NCI-H774 (cell line): Measurements from ENCODE around the gene ZRANB1.

Experiments used
- DNase-seq: peaks from one replicate; lab custom pipeline; 2025; lab: John Stamatoyannopoulos, UW

The ZRANB1 gene

DNA sequence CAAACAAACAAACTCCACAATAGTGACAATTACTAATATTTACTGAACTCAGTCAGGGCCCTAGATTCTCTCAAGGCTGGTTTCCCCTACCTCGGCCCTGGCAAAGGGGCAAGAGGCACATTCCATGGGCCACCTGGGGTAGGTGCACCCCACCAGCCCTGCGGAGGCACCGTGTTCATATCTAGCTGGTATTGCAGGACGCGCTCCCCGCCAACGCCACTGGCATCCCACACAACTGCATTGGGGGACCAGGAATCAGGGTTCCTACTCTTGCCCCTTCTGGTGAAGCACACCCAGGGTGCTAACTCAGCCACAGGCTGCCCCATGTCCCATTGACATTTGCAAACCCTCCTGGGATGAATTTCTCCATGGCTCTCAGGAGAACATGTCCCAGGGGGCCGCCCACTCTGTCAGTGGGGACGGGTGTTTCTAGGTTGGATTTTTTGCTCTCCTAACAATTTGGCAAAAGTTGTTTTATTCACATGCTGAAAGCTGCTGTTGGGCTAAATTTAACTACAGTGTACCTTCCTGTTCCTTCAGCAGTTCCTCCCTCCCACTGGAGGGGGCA lies 76.7 kb downstream of the ZRANB1 start:
- DNase-seq = no peak

DNA sequence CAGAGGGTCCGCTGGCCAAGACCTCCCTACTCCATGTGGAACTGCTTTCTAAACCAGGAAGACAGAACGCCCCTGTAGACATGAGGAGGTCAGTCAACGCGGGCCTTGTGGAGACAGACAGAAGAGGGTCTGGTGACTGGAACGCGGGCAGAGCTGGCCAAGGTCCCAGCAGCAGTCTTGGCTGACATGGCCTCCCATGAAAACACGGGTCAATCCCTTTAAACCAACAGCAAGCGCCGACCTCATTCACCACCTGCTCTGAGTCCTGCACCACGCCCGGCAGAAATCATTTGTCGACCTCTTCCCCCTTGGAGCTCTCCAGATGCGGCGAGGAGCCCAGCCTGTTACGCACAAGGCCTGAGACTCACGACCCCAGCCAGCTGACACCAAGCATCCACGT lies 78.5 kb downstream of the ZRANB1 start:
- DNase-seq = no peak

DNA sequence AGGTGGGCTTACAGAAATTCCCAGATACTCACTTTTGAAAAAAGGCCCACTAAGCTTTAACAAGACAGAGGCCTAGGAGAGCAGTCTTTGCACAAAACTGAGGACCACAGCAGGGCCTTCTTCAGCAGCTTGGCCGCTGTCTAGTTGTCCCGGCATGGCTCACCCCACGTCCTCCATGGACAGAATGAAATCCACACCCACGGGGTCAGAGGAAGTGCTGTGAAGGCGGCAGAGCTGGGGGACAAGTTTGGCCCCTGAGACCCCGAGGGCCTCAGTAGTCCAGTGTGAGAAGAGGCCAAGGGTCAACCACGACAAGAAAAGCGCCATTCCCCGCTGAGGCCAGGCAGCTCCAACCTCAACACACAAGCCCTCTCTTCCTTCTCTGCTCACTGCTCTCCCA lies 78.9 kb downstream of the ZRANB1 start:
- no peak for DNase-seq

DNA sequence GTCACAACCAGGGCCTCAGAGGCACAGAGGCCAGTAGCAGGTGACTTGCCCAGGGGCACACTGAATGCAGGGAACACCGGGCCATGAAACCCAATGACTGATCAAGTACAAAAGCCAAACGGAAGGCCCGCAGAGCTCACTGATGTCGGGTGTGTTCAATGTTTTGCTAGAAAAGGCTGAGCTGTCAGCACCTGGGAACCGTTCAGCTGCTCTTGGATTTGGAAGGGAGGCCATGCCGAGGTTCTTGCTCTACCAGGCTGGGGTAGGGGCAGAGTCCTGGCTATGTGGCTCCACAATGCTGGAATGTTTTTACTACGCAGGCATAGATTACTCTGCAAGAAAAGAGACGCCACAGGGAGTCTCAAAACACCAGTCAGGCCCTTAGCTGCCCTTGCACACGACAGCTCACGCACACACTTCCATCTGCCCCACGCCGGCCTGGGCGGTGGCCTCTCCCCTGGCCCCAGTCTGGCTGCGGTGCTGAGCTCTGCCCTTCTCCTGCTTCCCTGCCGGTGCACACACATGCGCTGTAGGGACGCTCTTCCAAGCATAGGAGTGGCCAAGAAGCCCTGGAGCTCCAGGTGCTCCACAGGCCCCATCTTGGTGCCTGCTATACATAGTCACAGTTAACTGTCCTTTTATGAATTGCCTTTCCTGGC lies 79.9 kb downstream of the ZRANB1 start:
- no peak for DNase-seq

DNA sequence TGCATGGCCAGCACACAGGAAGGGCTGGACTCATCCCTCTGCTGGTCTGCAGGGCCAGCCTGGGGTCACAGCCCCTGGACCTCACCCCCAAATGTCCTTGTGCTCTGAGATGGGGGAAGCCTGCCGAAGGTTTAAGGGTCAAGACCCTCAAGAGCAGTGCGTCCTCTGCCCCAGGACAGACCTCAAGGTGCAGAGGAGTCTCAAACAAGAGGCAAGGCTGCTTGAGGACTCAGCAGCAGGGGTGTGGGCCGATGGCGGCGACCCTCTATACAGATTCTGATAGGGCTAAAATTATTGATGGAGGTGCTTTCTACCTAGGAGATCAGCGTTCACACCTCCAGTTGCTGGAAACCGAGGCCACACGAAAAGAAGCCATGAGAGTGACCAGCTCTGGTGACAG lies 80.7 kb downstream of the ZRANB1 start:
- no peak for DNase-seq

DNA sequence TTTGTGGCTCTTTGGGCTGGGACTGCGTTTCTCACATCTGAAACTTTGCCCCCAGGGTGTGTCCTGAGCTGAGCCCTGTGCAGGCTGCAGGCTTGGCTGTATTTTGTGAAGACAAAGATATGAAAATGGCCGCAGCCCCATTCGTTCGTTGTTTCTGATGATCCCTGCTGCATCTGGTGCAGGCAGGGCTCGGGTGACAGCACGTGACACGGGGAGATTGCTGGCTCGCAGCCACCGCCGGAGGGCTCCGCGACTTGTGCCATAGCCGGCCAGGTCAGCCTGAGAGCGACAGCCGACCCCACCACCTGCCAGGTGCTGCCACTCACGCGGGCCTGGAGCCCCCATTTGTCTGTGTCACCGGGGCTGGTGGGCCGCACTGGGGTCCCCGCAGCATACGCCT lies 81.3 kb downstream of the ZRANB1 start:
- no peak for DNase-seq

DNA sequence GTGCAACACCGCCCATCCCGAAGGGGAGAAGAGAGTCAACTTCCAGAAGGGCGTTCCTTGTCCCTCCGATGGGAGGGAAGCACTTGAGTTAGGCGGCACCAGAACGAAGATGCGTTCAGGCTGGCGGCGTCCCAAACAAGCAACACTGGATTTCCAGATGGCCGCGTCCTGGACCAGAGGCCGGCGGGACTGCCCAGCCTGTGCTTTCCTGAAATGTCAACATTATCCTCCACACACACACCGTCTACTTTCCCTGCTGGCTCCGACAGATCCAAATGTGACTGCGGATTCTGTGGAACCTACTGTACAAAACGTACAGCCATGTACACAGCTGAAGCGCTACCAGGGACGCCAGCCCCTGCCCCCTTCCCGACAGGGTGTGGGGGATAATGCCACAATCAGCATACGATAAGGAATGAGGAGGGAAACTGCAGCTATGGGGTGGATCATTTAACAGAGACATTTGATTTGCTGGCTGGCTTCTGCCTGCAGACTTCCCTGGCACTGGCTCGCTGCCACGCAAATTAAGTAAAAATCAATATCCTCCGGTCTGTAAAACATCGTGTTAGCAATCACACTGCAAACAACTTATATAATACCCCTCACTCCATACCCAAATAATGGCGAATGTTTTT lies 82.1 kb downstream of the ZRANB1 start:
- no peak for DNase-seq

DNA sequence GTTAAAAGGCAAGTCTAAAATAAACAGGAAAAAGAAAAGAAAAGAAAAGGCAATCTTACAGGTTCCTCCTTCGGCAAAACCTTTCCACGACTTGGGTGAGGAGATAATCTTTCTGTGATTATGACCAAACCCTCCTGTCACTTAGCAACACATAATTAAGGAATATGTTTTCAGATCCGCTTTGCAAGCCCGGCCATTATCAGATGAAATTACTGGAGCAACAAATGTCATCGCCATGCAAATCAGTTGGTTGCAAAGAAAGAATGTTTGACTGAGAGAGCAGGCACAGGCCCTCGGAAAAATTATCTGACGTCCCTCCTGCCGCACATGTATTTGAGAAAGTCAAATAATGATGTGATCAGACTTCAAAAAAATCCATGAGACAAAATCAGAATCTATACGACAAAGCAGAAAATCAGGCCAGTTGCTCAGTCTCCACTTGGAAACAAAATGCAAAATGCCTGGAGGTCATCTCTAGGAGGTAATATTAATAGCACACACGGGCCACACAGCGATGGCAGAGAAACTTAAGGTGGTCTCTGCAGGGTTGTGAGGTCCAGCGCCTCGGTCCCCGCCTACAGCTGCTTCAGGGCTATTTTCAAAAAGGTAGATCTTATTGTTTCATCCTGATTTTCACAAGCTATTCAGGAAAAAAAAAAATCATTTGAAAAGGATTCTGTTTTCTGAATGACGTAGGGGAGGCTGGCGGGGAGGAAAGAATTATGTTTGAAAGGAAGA lies 82.7 kb downstream of the ZRANB1 start:
- DNase-seq = no peak

DNA sequence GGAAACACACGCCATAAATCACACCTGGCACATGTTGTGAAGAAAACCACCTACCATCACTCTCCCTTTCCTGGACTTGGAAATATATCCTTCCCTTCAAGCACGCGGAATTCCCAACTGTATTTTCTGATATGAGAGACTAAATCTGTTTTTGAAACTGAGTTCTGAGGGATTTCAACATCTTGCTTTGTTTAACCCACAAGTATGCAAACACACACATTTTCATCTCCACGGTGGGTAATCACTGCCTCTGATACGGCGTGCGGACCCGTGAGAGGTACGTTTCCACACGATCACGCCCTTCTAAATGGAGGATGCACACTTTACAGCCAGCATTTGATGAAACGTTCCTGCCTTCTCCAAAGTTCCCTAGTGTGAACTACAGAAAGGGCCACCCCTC lies 83.4 kb downstream of the ZRANB1 start:
- no peak for DNase-seq

DNA sequence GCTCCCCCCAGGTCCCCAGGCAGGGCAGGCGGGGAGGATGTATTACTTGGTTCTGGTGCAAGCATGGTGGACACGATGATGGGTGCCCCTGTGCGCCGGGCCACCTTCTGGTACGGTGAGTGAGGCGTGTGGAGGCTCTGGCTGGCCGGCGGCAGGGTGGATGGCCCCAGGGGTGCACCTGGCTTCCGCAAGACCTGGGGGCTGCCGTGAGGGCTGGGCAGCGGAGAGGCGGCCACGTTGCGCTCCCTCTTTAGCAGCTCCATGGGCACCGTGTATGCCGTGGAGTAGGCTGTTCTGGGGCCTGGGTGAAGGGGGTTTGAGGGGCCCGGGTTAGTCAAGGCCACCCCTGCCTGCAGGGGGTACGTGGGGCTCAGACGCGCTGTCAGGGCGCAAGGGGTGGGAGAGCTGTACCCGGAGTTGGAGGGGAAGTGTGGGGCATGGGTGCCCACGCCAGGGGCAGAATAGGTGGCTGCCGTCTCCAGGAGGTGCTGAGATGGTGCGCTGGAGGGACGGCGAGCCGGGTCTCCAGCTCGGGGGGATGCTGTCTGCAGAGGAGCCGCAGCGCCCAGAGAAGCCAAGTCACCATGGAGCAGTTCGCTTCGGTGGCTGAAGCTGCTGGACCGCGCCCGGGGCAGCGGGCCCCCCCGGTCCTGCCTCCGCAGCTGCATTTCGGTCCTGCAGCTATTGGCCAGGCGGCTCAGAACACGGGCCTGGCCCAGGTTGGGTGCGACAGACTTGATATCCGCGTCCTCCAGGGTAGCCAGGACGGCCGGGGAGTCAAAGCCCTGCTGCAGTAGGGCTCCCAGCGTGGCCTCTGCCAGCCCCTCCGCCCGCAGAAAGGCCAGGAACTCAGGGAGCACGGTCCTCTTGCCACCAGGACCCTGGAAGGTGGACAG lies 84.4 kb downstream of the ZRANB1 start:
- DNase-seq = no peak

DNA sequence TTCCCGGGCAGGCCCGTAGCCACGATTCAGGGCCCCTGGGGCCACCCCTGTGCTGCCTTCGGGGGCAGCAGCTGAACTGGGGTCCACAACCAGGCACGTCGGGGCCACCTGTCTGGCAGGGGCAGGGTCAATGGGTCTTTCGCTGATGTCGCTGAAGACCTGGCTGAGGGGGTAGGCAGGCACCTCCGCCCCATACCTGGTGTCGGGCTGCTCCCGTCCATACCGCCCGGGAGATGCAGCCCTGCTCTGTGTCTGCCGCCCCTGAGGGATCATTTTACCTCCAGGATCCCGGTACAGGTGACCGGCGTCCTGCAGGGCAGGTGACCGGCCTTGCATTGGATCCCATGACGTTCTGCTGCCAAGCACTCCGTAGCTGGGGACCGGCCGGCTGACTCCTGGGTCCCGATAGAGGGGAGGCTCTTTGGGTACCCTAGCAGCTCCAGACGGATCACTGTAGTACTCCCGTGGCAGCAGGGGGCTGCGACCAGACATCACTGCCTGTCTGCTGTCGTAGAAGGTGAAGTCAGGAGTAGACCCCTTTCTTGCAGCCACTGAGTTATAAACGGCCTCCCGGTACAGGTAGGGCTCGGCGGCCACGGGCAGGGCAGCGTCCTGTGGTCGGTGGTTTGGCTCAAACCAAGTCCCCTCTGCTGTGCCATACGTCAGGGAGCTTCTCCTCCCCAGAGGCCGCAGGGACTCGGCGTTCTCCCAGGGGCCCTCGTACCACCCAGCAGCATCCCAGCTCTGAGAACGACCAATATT lies 85.2 kb downstream of the ZRANB1 start:
- DNase-seq = no peak

DNA sequence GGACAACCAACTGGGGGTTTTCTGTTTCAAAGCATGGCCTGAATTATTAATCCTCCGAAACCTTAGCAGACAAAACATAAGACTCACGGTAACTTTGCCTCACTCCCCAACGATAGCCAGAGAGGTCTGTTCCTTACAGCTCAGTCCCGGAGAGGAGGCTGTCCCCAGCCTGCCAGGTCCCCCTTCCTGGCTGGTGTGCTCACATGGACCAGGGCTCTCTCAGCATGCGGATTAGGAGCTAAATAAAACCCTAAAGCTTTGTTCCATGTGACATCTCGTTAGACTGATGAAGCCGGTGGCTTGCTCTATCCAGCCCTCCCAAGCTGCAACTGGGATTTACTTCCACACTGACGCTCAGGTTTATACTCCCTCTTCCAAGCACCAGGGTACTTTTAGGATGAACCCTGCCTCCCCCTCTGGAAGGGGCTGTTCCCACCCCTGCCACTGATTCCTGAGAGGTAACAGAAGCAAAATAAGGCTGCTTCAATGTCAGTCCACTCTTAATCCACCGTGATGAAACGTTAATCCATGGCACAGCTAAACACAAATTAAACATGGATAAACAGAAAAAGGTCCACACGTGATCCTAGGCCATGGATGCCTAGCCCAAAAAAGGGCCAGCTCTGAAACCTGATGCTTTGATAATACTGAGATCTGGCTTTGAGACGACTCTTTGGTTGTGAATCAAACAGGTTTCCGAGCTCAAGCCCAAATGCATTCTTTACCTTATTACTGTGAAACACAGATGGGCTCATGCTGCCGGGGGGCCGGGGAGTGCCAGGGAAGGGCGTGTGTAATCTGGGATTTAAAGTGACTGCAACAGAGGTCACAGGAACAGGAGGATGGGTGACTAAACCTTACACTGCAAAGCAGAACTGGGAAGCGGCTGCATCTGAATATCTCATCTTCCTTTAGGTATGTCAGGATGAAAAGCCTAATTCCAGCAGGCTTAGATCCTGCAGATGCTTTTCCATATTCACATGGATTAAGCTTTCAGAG lies 86.2 kb downstream of the ZRANB1 start:
- no peak for DNase-seq

DNA sequence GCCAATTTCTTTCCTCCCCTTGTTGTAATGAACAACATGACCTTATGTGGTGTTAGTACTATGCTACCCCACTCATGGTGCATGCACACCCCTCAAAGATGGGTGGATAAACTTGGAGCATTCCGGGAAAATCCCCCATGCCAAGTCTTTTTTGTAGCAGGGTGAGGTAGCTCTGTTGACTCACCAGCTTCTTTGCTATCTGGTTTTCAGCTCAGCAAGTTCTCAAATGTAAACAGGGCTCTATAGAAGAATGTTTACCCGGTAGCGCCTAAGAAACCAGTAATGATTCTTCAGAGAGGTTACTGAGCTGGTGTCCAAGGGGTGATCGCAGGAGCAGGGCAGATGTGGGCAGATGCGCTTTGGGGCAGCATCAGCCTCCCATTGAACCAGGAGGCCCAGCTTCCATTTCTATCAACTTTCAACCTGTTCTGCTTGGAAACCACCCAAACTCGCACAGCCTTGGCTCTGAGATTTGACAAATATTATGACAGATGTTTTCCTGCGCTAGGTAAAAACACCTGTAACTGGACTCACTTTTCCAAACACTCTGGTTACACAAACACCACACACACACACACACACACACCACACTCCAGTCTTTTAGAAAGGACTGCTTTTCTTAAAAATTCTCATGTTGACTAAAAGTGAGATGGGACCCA lies 87.8 kb downstream of the ZRANB1 start:
- DNase-seq = no peak

DNA sequence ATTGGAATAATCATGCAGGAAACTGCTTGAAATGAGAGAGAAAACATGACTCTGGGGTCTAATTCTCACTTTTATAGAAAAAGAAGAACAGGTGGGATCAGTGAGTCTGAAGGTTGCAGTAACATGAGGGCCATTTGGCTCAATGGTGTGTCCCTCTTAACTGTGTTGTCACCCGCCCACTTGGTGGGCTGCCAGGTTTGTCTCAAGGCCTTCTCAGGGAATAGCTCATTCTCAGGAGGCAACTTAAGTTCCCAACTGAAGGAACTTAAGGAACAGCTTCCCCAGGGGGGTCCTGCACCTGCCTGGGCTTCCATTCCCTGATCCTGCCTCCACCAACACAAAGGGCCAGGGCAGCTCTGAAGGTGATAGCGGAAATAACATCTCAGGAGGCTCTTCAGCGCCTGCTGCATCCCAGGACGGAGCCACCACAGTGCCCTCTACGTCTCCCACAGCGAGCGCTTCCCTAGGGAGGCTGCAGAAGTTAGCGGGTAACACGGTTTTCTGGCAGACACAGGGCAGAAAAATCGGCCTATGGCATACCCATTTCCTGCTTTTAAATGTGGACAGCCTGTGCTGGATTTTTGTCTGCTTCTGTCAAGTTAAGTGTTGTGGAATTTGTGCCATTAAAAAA lies 88.8 kb downstream of the ZRANB1 start:
- DNase-seq = no peak

DNA sequence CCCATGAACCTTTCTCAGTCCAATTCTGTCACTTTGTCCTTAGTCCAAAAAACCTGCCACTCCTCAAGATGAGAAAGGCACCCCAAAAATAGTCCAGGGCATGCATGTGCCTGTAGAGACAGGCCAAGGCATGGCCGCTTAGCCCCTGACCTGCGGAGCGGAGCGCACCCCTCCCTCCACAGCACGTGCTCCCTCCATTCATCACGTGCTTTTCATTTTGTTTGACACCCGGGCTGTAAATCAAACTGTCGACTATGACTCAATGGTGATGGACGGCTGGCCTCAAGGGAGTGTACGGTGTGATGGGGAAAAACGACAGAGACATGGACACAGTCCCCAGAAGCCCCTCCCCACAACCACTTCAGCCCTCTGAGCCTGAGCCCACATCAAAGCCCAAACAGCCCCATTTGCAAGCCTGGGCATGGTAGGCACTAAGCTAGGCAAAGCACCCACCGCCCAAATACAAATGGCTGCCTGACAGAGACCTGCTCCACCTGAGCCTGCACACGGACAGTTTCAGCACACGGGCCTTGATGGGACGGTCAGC lies 90.6 kb downstream of the ZRANB1 start:
- no peak for DNase-seq

DNA sequence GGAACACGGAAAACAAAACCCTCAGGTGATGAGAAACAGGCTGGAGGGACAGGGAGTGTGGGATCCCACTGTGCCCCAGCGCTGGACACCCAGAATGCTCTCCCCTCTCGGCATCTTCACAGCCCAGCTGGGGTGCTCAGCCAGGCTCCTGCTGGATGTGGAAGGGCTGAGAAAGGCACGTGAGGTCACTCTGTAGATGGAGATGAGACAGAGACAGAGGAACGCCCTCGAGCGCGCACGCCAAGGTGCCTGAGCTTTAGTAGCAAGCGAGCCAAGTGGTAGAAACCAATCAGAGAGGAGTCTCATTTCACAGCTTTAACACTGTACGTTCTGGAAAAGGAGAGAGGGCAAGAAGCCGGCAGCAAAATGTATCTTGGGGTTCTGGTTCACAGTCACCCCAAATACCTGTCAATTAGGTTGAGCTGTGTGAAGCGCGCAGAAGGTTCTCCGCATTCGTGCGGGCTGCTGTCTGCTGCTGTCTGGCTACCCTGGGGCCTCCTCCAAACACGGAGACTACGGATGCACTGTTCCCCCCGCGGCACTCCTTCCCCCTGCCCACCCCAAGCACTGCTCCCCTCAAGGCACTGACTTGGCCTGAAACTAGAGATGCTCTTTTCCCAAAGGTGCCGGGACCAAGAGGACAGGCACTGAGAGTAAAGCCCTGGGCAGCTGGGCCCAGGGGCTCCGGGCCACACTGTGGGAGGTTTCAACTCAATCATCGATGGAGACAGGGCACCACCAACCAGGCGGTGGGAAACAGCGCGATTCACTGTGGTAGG lies 91.4 kb downstream of the ZRANB1 start:
- DNase-seq = no peak

DNA sequence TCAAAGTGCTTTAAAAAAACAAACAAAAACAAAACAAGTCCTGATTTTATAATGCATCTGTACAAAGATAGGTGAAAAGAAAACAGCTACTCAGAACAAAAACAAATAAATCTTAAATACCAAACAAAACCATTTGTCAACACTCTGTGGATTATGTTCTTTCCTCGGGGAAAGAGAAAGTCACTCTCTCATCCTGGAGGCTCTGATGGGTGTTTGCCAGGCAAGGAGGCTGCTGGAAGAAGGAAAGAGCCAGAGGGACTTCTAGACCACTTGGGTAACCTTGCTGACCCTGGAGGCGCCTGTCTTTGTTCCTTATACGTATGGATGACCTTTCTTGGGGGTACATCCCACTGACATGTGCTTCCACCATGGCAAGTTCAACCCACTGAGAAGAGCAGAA lies 92.8 kb downstream of the ZRANB1 start:
- DNase-seq = no peak

DNA sequence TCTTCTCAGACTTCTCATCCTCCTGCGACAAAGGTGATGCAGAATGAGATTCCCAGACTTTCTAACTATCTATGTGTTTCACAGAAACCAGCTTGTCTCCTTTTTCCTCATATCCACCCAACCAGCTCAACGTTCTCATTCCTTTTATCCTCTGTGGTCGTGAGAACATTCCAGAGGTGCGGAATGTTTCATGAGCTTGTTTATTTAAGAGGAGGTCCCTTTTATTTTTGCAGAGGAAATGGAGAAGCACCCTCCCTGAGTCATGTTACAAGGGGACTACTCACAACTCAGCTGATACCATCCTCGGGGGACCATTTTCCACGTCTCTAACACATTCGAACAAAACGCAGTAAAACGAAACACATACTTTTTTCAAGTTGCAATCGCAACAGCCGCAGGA lies 93.2 kb downstream of the ZRANB1 start:
- no peak for DNase-seq
